PFSK-1 (cell line): ENCODE results near the gene RNMT.

Source experiments
- FOXP2 ChIP-seq: optimal IDR thresholded peaks from 2 replicates; pipeline ENCODE3; 2011; ENCODE audit warnings: borderline replicate concordance, control low read depth, inconsistent platforms; ENCODE audit not compliant: insufficient read depth; ENCODE audit errors: extremely low read length, extremely low read depth
- POLR2AphosphoS5 ChIP-seq: IDR thresholded peaks from 2 replicates; pipeline ENCODE4 v1.6.1; 2012; ENCODE audit warnings: low read depth, mild to moderate bottlenecking, control low read depth, low read length, moderate library complexity
- REST ChIP-seq, 2 experiments: IDR thresholded peaks; 2 replicates each; pipeline versions ENCODE4 v1.6.1 to v1.8.0; 2011 to 2012; ENCODE audit warnings: low read depth in 2 of 2, low read length in 2 of 2, control low read depth in 1 of 2, inconsistent platforms in 1 of 2, mild to moderate bottlenecking in 1 of 2, moderate library complexity in 1 of 2; ENCODE audit not compliant: insufficient read depth in 1 of 2
- SIN3A ChIP-seq: IDR thresholded peaks from 2 replicates; pipeline ENCODE4 v1.6.1; 2012; ENCODE audit warnings: mild to moderate bottlenecking, low read length, moderate library complexity, borderline replicate concordance; ENCODE audit not compliant: insufficient read depth
- TAF1 ChIP-seq: IDR thresholded peaks from 2 replicates; pipeline ENCODE4 v1.6.1; 2012; ENCODE audit warnings: low read length, control low read depth, borderline replicate concordance; ENCODE audit not compliant: insufficient read depth

- no peak for TF ChIP-seq POLR2AphosphoS5
- TF ChIP-seq TAF1: no peak
- TF ChIP-seq FOXP2: no peak
- TF ChIP-seq SIN3A: no peak
- no peak for TF ChIP-seq REST (IDR thresholded peaks at IDR 0.05; ENCODE audit: insufficient read depth in 1 of 2, low read depth in 2 of 2, low read length in 2 of 2)
Observed at GRCh38 chr18:13681701-13682100, 44.8 kb upstream of the RNMT start.
